ENCODE data around the gene SLC13A2. TPM values are rescaled to one million over a fixed set of nuclear protein-coding genes. Genes with fewer than 3 reads are reported as not detected.
A peak's percentile ranks its signal among the peaks of the same experiment; 100 is the strongest.

SLC13A2 gene
- total and polyA plus RNA-seq, 9 of the 15 experiments (the other 6 are each of a cell fraction or from before 2014, with no cell fraction given) = 0.13 TPM; not detected in 8

DNA sequence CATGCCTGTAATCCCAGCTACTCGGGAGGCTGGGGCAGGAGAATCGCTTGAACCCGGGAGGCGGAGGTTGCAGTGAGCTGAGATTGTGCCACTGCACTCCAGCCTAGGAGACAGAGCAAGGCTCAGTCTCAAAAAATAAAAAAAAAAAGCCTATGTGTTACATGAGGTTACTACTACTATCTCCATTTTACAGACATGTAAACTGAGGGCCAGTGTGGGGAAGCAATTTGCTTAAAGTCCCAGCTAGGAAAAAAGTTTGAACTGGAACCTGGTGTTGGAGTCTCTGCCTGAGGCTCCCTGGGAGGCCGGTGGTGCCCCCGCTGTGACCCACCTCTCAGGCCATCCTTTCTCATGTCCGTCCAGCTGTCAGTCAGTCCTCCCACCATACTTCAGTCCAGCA, 4.5 kb downstream of the SLC13A2 start:
- Histone ChIP-seq H3K9me3 (replicated peaks; ENCODE audit: control insufficient read depth, insufficient read depth, low read depth, low read length) (no peaks in the 10 kb centered on the region), H3K9me1 (ENCODE audit: control insufficient read depth, insufficient read depth, low read length) (no peaks in the 10 kb centered on the region), H4K20me1 (replicated peaks; ENCODE audit: control insufficient read depth, insufficient read depth, low read length) (peaks cover 7% of the 10 kb centered on the region; the same call in 1 of the 2 replicates), H3K4me2 (ENCODE audit: insufficient read depth, low read length) (no peak overlapping the region), H3K27ac (ENCODE audit: extremely low read depth, low read depth, low read length) (no peak overlapping the region), H3K4me1 (replicated peaks in 1 of 2; ENCODE audit: control insufficient read depth in 2 of 2, insufficient read depth in 2 of 2, low read length in 2 of 2) (peaks cover 0 to 11% of the 10 kb centered on the region in 2 experiments; a peak in 4 of 5 replicates), H3K9ac (ENCODE audit: insufficient read depth in 1 of 2, low read depth in 2 of 2, low read length in 2 of 2) (no peak overlapping the region), H3K4me3 (no peak overlapping the region), H3K79me2 (ENCODE audit: control insufficient read depth, insufficient read depth, low read length) (no peaks in the 10 kb centered on the region), H3K27me3 (ENCODE audit: control insufficient read depth in 2 of 2, insufficient read depth in 2 of 2, low read length in 2 of 2) (peaks cover 14 to 60% of the 10 kb centered on the region in 2 experiments; a peak in 4 of 5 replicates), H2AFZ (ENCODE audit: low read depth, low read length) (no peak overlapping the region), H3K36me3 (ENCODE audit: control insufficient read depth, insufficient read depth, low read length) (no peaks in the 10 kb centered on the region)
- CTCF ChIA-PET (ENCODE audit: low intra/inter-chr PET ratio) = no interaction called here
- no peak for TF ChIP-seq POLR2G (IDR thresholded peaks at IDR 0.05; ENCODE audit: low read depth, low read length)
- peak; percentile 35 for TF ChIP-seq RBM25 (IDR thresholded peaks at IDR 0.05; ENCODE audit: low read depth, low read length, severe bottlenecking)
- TF ChIP-seq CCAR2 (IDR thresholded peaks at IDR 0.05; ENCODE audit: low read depth, low read length) = no peak
- TF ChIP-seq, protein P1, sequence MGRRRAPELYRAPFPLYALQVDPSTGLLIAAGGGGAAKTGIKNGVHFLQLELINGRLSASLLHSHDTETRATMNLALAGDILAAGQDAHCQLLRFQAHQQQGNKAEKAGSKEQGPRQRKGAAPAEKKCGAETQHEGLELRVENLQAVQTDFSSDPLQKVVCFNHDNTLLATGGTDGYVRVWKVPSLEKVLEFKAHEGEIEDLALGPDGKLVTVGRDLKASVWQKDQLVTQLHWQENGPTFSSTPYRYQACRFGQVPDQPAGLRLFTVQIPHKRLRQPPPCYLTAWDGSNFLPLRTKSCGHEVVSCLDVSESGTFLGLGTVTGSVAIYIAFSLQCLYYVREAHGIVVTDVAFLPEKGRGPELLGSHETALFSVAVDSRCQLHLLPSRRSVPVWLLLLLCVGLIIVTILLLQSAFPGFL (CRISPR knock-in tag; IDR thresholded peaks at IDR 0.05) = no peak
- no peak for TF ChIP-seq ZC3H8 (IDR thresholded peaks at IDR 0.05)
- no peak for TF ChIP-seq ZNF436 (CRISPR knock-in tag; IDR thresholded peaks at IDR 0.05)
- TF ChIP-seq SMARCC2 (IDR thresholded peaks at IDR 0.05; ENCODE audit: low read depth) = no peak
- no peak for TF ChIP-seq RBM22 (IDR thresholded peaks at IDR 0.05; ENCODE audit: low read depth, low read length, poor library complexity, severe bottlenecking)
- 0 out of 2 replicates have a peak, but pooled peaks have one; percentile 25 for TF ChIP-seq BCOR (IDR thresholded peaks at IDR 0.05)
- TF ChIP-seq, protein P2, sequence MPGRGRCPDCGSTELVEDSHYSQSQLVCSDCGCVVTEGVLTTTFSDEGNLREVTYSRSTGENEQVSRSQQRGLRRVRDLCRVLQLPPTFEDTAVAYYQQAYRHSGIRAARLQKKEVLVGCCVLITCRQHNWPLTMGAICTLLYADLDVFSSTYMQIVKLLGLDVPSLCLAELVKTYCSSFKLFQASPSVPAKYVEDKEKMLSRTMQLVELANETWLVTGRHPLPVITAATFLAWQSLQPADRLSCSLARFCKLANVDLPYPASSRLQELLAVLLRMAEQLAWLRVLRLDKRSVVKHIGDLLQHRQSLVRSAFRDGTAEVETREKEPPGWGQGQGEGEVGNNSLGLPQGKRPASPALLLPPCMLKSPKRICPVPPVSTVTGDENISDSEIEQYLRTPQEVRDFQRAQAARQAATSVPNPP (IDR thresholded peaks at IDR 0.05; ENCODE audit: borderline replicate concordance, insufficient read depth, insufficient read length) = no peak
- no peak for TF ChIP-seq FOXA3 (CRISPR knock-in tag; conservative IDR thresholded peaks at IDR 0.05 in 1 of 2, IDR thresholded peaks at IDR 0.05 in 1 of 2)
- no peak for TF ChIP-seq RCOR1 (IDR thresholded peaks at IDR 0.05; ENCODE audit: borderline replicate concordance in 1 of 2, low read depth in 2 of 2, low read length in 2 of 2)
- no peak for TF ChIP-seq CBX1 (IDR thresholded peaks at IDR 0.05; ENCODE audit: low read depth)
- BruUV-seq (replicated peaks) = no TSS peak
- intact Hi-C loops (cut with micrococcal nuclease) (no loop called here), in situ Hi-C loops (cut with MboI) (no loop called here)
- POLR2A ChIA-PET = interaction anchor here (0.9 to 1.0 kb wide), 2 partner anchors 10 to 25 kb away, joined by 3 read pairs; no protein-coding TSS in a partner anchor
- ATAC-seq = no peak
- 12% methylated on average over 6 of the region's 7 CpGs for whole genome bisulfite sequencing (ENCODE audit: insufficient coverage, low coverage, missing lambda C conversion rate)
- FAIRE-seq = no peak
- no peak for DNase-seq (ENCODE audit: extremely low read depth in 1 of 4, low spot score in 3 of 4)
